H1 (cell line): Measurements from ENCODE around the gene AHRR. TPM values are rescaled to one million over a fixed set of nuclear protein-coding genes. Genes with fewer than 3 reads are reported as not detected.

Source experiments
- CTCF ChIA-PET: fragments of 300-600 bp; sonication (Branson Sonifier 250); formaldehyde crosslinking; loops from one replicate; lab custom pipeline; 2021; ENCODE audit not compliant: partially characterized antibody; lab: Charles Lee
- POLR2A ChIA-PET: fragments of 300-600 bp; sonication (Branson Sonifier 250); formaldehyde crosslinking; loops from one replicate; lab custom pipeline; 2021; ENCODE audit warnings: inconsistent platforms; ENCODE audit not compliant: partially characterized antibody; lab: Charles Lee
- DNase-seq, 2 experiments: peaks; one replicate each; pipeline versions ENCODE4 v3.0.0 to v3.0.0-alpha.2; 2010 to 2022; ENCODE audit warnings: low spot score in 2 of 2, low read depth in 1 of 2, mixed read lengths in 1 of 2
- FAIRE-seq: peaks from 2 replicates; lab custom pipeline; 2011; peaks lifted over from hg19 to GRCh38; lab: Jason Lieb, UNC
- H2AFZ ChIP-seq: 2 replicates; pipeline ENCODE4 v1.8.1; 2012; ENCODE audit warnings: low read length, inconsistent platforms
- H2AK5ac ChIP-seq: 2 replicates; pipeline ENCODE4 v1.6.1; 2013; ENCODE audit warnings: low read depth, low read length
- H2BK120ac ChIP-seq: replicated peaks from 2 replicates; pipeline ENCODE3; 2013; ENCODE audit warnings: low read depth, low read length, inconsistent platforms
- H2BK12ac ChIP-seq: 2 replicates; pipeline ENCODE4 v1.6.1; 2013; ENCODE audit warnings: low read depth, low read length
- H2BK15ac ChIP-seq: 2 replicates; pipeline ENCODE4 v1.6.1; 2013; ENCODE audit warnings: low read length
- H2BK20ac ChIP-seq: 2 replicates; pipeline ENCODE4 v1.6.1; 2013; ENCODE audit warnings: low read length
- H2BK5ac ChIP-seq: 2 replicates; pipeline ENCODE4 v1.6.1; 2013; ENCODE audit warnings: low read depth, low read length
- H3K14ac ChIP-seq: 2 replicates; pipeline ENCODE4 v1.6.1; 2013; ENCODE audit warnings: inconsistent platforms; ENCODE audit not compliant: insufficient read length
- H3K18ac ChIP-seq: 2 replicates; pipeline ENCODE4 v1.6.1; 2013; ENCODE audit warnings: low read length; ENCODE audit errors: extremely low read depth
- H3K23ac ChIP-seq: 2 replicates; pipeline ENCODE4 v1.6.1; 2013; ENCODE audit warnings: inconsistent platforms; ENCODE audit not compliant: insufficient read length
- H3K23me2 ChIP-seq: 2 replicates; pipeline ENCODE4 v1.6.1; 2013; ENCODE audit warnings: low read depth, low read length
- H3K27ac ChIP-seq: 2 replicates; pipeline ENCODE4 v1.6.1; 2011; ENCODE audit warnings: low read depth, low read length, inconsistent platforms
- H3K27me3 ChIP-seq, 4 experiments: replicated peaks in 1 of 4; 1 replicate in 1 of 4; 2 replicates in 3 of 4; pipeline versions ENCODE4 v1.6.1 to v1.8.1; 2011 to 2013; ENCODE audit warnings: low read length in 3 of 4, mild to moderate bottlenecking in 3 of 4, inconsistent platforms in 2 of 4, mixed read lengths in 2 of 4, moderate library complexity in 1 of 4; ENCODE audit not compliant: control insufficient read depth in 3 of 4, insufficient read depth in 3 of 4; ENCODE audit errors: extremely low read depth in 1 of 4
- H3K36me3 ChIP-seq, 4 experiments: 2 replicates each; pipeline versions ENCODE4 v1.6.1 to v1.8.1; 2011 to 2013; ENCODE audit warnings: mild to moderate bottlenecking in 4 of 4, low read length in 3 of 4, moderate library complexity in 2 of 4, control low read depth in 1 of 4, inconsistent platforms in 1 of 4; ENCODE audit not compliant: insufficient read depth in 4 of 4, control insufficient read depth in 2 of 4
- H3K4ac ChIP-seq: replicated peaks from 2 replicates; pipeline ENCODE3; 2013; ENCODE audit warnings: low read length, low read depth, mixed read lengths, inconsistent platforms; ENCODE audit not compliant: insufficient read length
- H3K4me1 ChIP-seq, 4 experiments: replicated peaks in 1 of 4; 1 replicate in 1 of 4; 2 replicates in 3 of 4; pipeline versions ENCODE4 v1.6.1 to v1.8.1; 2011 to 2013; ENCODE audit warnings: low read length in 3 of 4, inconsistent platforms in 2 of 4, mixed read lengths in 1 of 4; ENCODE audit not compliant: insufficient read depth in 4 of 4, control insufficient read depth in 3 of 4
- H3K4me2 ChIP-seq, 2 experiments: 2 replicates each; pipeline versions ENCODE4 v1.6.1 to v1.8.1; 2011 to 2013; ENCODE audit warnings: low read depth in 2 of 2, low read length in 2 of 2, control low read depth in 1 of 2, inconsistent platforms in 1 of 2, mild to moderate bottlenecking in 1 of 2; ENCODE audit not compliant: insufficient read depth in 1 of 2
- H3K4me3 ChIP-seq, 4 experiments: fragments of 200-600, 300-600 bp in 1 of 4; sonication (generic), shearing (Covaris generic), sonication (Bioruptor Twin) in 1 of 4; 2 replicates each; pipeline versions ENCODE4 v1.5.1 to v1.8.1; 2011 to 2016; ENCODE audit warnings: low read length in 4 of 4, low read depth in 3 of 4, control low read depth in 2 of 4, inconsistent platforms in 2 of 4, mild to moderate bottlenecking in 2 of 4, mixed read lengths in 1 of 4, moderate library complexity in 1 of 4; ENCODE audit not compliant: insufficient read depth in 2 of 4; ENCODE audit errors: extremely low read depth in 1 of 4
- H3K56ac ChIP-seq: replicated peaks from 2 replicates; pipeline ENCODE3; 2013; ENCODE audit warnings: low read depth, mild to moderate bottlenecking, mixed read lengths, low read length, inconsistent platforms; ENCODE audit not compliant: insufficient read length
- H3K79me1 ChIP-seq: 2 replicates; pipeline ENCODE4 v1.6.1; 2013; ENCODE audit warnings: low read depth, low read length, control low read depth
- H3K79me2 ChIP-seq, 2 experiments: 2 replicates each; pipeline versions ENCODE4 v1.6.1 to v1.8.1; 2012 to 2013; ENCODE audit warnings: low read length in 2 of 2, mild to moderate bottlenecking in 2 of 2, inconsistent platforms in 1 of 2; ENCODE audit not compliant: insufficient read depth in 2 of 2, control insufficient read depth in 1 of 2
- H3K9ac ChIP-seq, 4 experiments: replicated peaks in 1 of 4; 1 replicate in 1 of 4; 2 replicates in 3 of 4; pipeline versions ENCODE4 v1.6.1 to v1.8.1; 2011 to 2013; ENCODE audit warnings: low read depth in 3 of 4, low read length in 3 of 4, control low read depth in 2 of 4, mild to moderate bottlenecking in 2 of 4, moderate library complexity in 2 of 4, inconsistent platforms in 1 of 4; ENCODE audit errors: extremely low read depth in 1 of 4
- H3K9me3 ChIP-seq, 2 experiments: 2 replicates each; pipeline versions ENCODE4 v1.6.1 to v1.8.1; 2012 to 2013; ENCODE audit warnings: mild to moderate bottlenecking in 2 of 2, moderate library complexity in 2 of 2, control low read depth in 1 of 2, inconsistent platforms in 1 of 2, low read depth in 1 of 2, low read length in 1 of 2, mixed read lengths in 1 of 2; ENCODE audit not compliant: insufficient read depth in 2 of 2
- H4K20me1 ChIP-seq, 2 experiments: replicated peaks in 1 of 2; 2 replicates each; pipeline versions ENCODE3 to v1.8.1; 2011 to 2013; ENCODE audit warnings: inconsistent platforms in 2 of 2, low read length in 2 of 2, mild to moderate bottlenecking in 1 of 2; ENCODE audit not compliant: insufficient read depth in 2 of 2, control insufficient read depth in 1 of 2
- H4K5ac ChIP-seq: 2 replicates; pipeline ENCODE4 v1.6.1; 2013; ENCODE audit warnings: low read length, low read depth, mixed read lengths, inconsistent platforms; ENCODE audit not compliant: insufficient read length
- H4K8ac ChIP-seq: 2 replicates; pipeline ENCODE4 v1.8.0; 2013; ENCODE audit warnings: mild to moderate bottlenecking, moderate library complexity, low read length, inconsistent platforms; ENCODE audit not compliant: insufficient read depth; ENCODE audit errors: extremely low read depth
- H4K91ac ChIP-seq: replicated peaks from 2 replicates; pipeline ENCODE3; 2013; ENCODE audit warnings: low read length, mixed read lengths, inconsistent platforms; ENCODE audit not compliant: insufficient read length
- BCL11A ChIP-seq, 2 experiments: IDR thresholded peaks; one replicate each; pipeline ENCODE4 v1.6.1; 2011; ENCODE audit warnings: low read depth in 2 of 2, low read length in 2 of 2, mild to moderate bottlenecking in 2 of 2
- BRCA1 ChIP-seq: IDR thresholded peaks from 2 replicates; pipeline ENCODE4 v1.6.1; 2012; ENCODE audit warnings: low read depth, low read length, improper control_type of control experiment
- CREB1 ChIP-seq: IDR thresholded peaks from 2 replicates; pipeline ENCODE4 v1.6.1; 2012; ENCODE audit warnings: inconsistent platforms
- CTBP2 ChIP-seq: IDR thresholded peaks from 2 replicates; pipeline ENCODE4 v1.7.0; 2011; ENCODE audit warnings: borderline replicate concordance, mild to moderate bottlenecking, moderate library complexity, mixed read lengths, low read length; ENCODE audit not compliant: insufficient read depth, insufficient read length
- EGR1 ChIP-seq: IDR thresholded peaks from 2 replicates; pipeline ENCODE4 v1.6.1; 2011; ENCODE audit warnings: low read depth, low read length, borderline replicate concordance
- KDM1A ChIP-seq: fragments of 200-600, 300-600 bp; sonication (generic); IDR thresholded peaks from 2 replicates; pipeline ENCODE4 v1.7.1; 2016; ENCODE audit warnings: mild to moderate bottlenecking, low read length, borderline replicate concordance
- RBBP5 ChIP-seq: IDR thresholded peaks from 2 replicates; pipeline ENCODE4 v1.7.1; 2012; ENCODE audit warnings: low read depth, mild to moderate bottlenecking, inconsistent platforms, low read length, moderate library complexity, borderline replicate concordance
- RXRA ChIP-seq: IDR thresholded peaks from 2 replicates; pipeline ENCODE4 v1.6.1; 2011; ENCODE audit warnings: low read depth, mild to moderate bottlenecking, low read length, moderate library complexity; ENCODE audit not compliant: insufficient read depth
- SP2 ChIP-seq: IDR thresholded peaks from 2 replicates; pipeline ENCODE4 v1.6.1; 2012; ENCODE audit warnings: mild to moderate bottlenecking, low read length, inconsistent platforms
- SUZ12 ChIP-seq: fragments of 200-600 bp; sonication (generic); IDR thresholded peaks from 2 replicates; pipeline ENCODE4 v1.6.1; 2012; ENCODE audit warnings: mild to moderate bottlenecking, inconsistent platforms, low read length, moderate library complexity, mixed read lengths
- TEAD4 ChIP-seq: IDR thresholded peaks from 2 replicates; pipeline ENCODE4 v1.6.1; 2012; ENCODE audit warnings: low read depth, low read length, inconsistent platforms, mixed read lengths
- YY1 ChIP-seq: IDR thresholded peaks from 2 replicates; pipeline ENCODE4 v1.6.1; 2011; ENCODE audit warnings: low read depth, mild to moderate bottlenecking, low read length
- WGBS, 2 experiments: shearing (Covaris generic) in 1 of 2; methylation state at CpG; one replicate each; pipeline versions ENCODE4 v1.1.6 to v1.1.7; 2013 to 2015; ENCODE audit warnings: low lambda C conversion rate in 2 of 2, mixed read lengths in 2 of 2, inconsistent platforms in 1 of 2, low coverage in 1 of 2, missing lambda C conversion rate in 1 of 2; ENCODE audit not compliant: insufficient replicate concordance in 2 of 2, insufficient coverage in 1 of 2, insufficient read length in 1 of 2; ENCODE audit errors: extremely low coverage in 1 of 2, missing lambda C conversion rate in 1 of 2; 5-methylcytosine and 5-hydroxymethylcytosine counted together
- polyA plus RNA-seq, 7 experiments: library from polyadenylated mRNA; depleted of rRNA in 3 of 7; stranded (reverse) in 5 of 7; unstranded in 2 of 7; fragments of >200 nt in 5 of 7; fragments of 200-250 nt in 2 of 7; gene quantifications; 1 replicate in 5 of 7; 2 replicates in 1 of 7; 4 replicates in 1 of 7; pipeline versions ENCODE4 v1.2.1 to v1.2.3, GENCODE V29; 2011 to 2013; ENCODE audit warnings: missing spikeins in 2 of 7, mixed read lengths in 2 of 7
- total RNA-seq: library from RNA; stranded (reverse); fragmentation: NEBNext Ultra II Directional; extraction: Animal tissue kit (Norgen Biotek cat#: 25700); gene quantifications from 2 replicates; pipeline ENCODE4 v1.2.1, GENCODE V29; 2021
- TF ChIP-seq, protein P1 (sequence below): IDR thresholded peaks from 2 replicates; pipeline ENCODE4 v1.6.1; 2011; ENCODE audit warnings: low read length, improper control_type of control experiment

The AHRR gene
- total and polyA plus RNA-seq, 2 of the 8 experiments (the other 6 are each of a cell fraction or from before 2014, with no cell fraction given): 0.41 to 0.80 TPM

DNA sequence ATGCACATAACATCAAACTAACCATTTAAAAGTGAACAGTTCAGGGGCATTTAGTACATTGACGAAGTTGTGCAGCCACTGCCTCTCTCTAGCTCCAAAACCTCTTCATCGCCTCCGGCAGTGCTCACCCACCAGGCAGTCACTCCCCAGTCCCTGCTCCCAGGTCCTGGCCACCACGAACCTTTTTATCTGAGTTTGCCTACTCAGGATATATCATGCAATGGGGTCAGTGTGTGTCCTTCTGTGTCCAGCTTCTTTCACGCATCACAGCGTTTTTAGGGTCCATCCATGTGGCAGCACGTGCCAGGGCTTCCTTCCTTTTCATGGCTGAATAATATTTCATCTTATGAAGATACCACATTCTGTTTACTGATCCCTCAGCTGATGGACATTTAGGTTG, 4.6 kb downstream of the AHRR start:
- POLR2A ChIA-PET: interaction anchor here (0.8 kb wide), 2 partner anchors 12 to 24 kb away, joined by 3 read pairs; no protein-coding TSS in a partner anchor
- no peak for FAIRE-seq

More for the DNA sequence above, 4.6 kb downstream of the AHRR start:
- H3K79me2 ChIP-seq: no peaks in the 10 kb centered on the region
- H2BK15ac ChIP-seq: no peak overlapping the region
- no peaks in the 10 kb centered on the region for H3K79me1 ChIP-seq
- H3K18ac ChIP-seq: no peak overlapping the region
- no peak overlapping the region for H4K8ac ChIP-seq
- no peak overlapping the region for H4K91ac ChIP-seq
- H3K4me3 ChIP-seq: no peak overlapping the region
- TF ChIP-seq TEAD4 (no peak), SP2 (no peak), CREB1 (no peak), YY1 (no peak), BCL11A (IDR thresholded peaks at IDR 0.05; ENCODE audit: low read depth in 2 of 2, low read length in 2 of 2) (no peak), EGR1 (no peak), SUZ12 (no peak), RXRA (no peak), KDM1A (no peak), RBBP5 (no peak), CTBP2 (no peak), BRCA1 (no peak)
- TF ChIP-seq, protein P1, sequence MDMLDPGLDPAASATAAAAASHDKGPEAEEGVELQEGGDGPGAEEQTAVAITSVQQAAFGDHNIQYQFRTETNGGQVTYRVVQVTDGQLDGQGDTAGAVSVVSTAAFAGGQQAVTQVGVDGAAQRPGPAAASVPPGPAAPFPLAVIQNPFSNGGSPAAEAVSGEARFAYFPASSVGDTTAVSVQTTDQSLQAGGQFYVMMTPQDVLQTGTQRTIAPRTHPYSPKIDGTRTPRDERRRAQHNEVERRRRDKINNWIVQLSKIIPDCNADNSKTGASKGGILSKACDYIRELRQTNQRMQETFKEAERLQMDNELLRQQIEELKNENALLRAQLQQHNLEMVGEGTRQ: no peak
- H2AK5ac ChIP-seq: no peak overlapping the region
- no peak overlapping the region for H3K23ac ChIP-seq
- H3K14ac ChIP-seq: no peak overlapping the region
- DNase-seq: no peak
- no peaks in the 10 kb centered on the region for H4K20me1 ChIP-seq
- peaks cover 18 to 30% (median 26%) of the 10 kb centered on the region in 4 experiments for H3K27me3 ChIP-seq
- H3K9ac ChIP-seq: no peak overlapping the region
- peaks cover 0 to 6% (median 2%) of the 10 kb centered on the region in 4 experiments; a peak in 1 of 7 replicates for H3K4me1 ChIP-seq
- H3K56ac ChIP-seq: no peak overlapping the region
- no peak overlapping the region for H2BK5ac ChIP-seq
- no peaks in the 10 kb centered on the region for H3K9me3 ChIP-seq
- H3K4ac ChIP-seq: no peak overlapping the region
- no peak overlapping the region for H2BK12ac ChIP-seq
- no peak overlapping the region for H2BK20ac ChIP-seq
- H2BK120ac ChIP-seq: no peak overlapping the region
- no peak overlapping the region for H3K27ac ChIP-seq
- peaks cover 10% of the 10 kb centered on the region; the same call in 1 of the 2 replicates for H3K23me2 ChIP-seq
- H3K36me3 ChIP-seq: no peaks in the 10 kb centered on the region
- no peak overlapping the region for H3K4me2 ChIP-seq
- no peak overlapping the region for H2AFZ ChIP-seq
- CTCF ChIA-PET: interaction anchor here (0.7 to 1.3 kb wide), 2 partner anchors 12 to 105 kb away, joined by 3 to 6 read pairs; no protein-coding TSS in a partner anchor
- no peak overlapping the region for H4K5ac ChIP-seq
- WGBS, 2 experiments: 88% methylated on average over 7 of the region's 7 CpGs; no CpG with 5 or more reads in 1 of the 2 experiments
